Parathyroid adenoma (tissue), 2 donors: ENCODE data around the gene PIP5K1C.

Experiments used
- H2AFZ ChIP-seq: fragments of 300-600 bp; sonication (generic); one replicate; pipeline ENCODE4 v1.7.0; 2017; ENCODE audit warnings: antibody characterized with exemption, mild to moderate bottlenecking
- H3K27ac ChIP-seq: fragments of 300-600 bp; sonication (generic); one replicate; pipeline ENCODE4 v1.7.0; 2017
- H3K27me3 ChIP-seq: fragments of 300-600 bp; sonication (generic); one replicate; pipeline ENCODE4 v1.7.0; 2017; ENCODE audit warnings: low read length; ENCODE audit not compliant: control insufficient read depth, insufficient read depth
- H3K36me3 ChIP-seq: fragments of 300-600 bp; sonication (generic); one replicate; pipeline ENCODE4 v1.7.0; 2017; ENCODE audit warnings: low read length; ENCODE audit not compliant: control insufficient read depth, insufficient read depth
- H3K4me1 ChIP-seq: fragments of 300-600 bp; sonication (generic); one replicate; pipeline ENCODE4 v1.7.0; 2017; ENCODE audit warnings: control low read depth
- H3K4me2 ChIP-seq: fragments of 300-600 bp; sonication (generic); one replicate; pipeline ENCODE4 v1.7.0; 2017; ENCODE audit warnings: low read length
- H3K4me3 ChIP-seq: fragments of 300-600 bp; sonication (generic); one replicate; pipeline ENCODE4 v1.7.0; 2017; ENCODE audit warnings: low read depth, low read length
- H3K79me2 ChIP-seq: fragments of 300-600 bp; sonication (generic); one replicate; pipeline ENCODE4 v1.7.0; 2017; ENCODE audit warnings: control low read depth
- H3K9ac ChIP-seq: fragments of 300-600 bp; sonication (generic); one replicate; pipeline ENCODE4 v1.7.0; 2017; ENCODE audit warnings: mild to moderate bottlenecking
- H3K9me3 ChIP-seq: fragments of 300-600 bp; sonication (generic); one replicate; pipeline ENCODE4 v1.7.0; 2017; ENCODE audit warnings: low read length; ENCODE audit not compliant: control insufficient read depth
- CTCF ChIP-seq: fragments of 300-600 bp; sonication (generic); IDR thresholded peaks from one replicate; pipeline ENCODE4 v1.7.0; 2017; ENCODE audit warnings: antibody characterized with exemption, mild to moderate bottlenecking
- donor health status: primary hyperparathyroidism.

Gene PIP5K1C

GRCh38 chr19:3612901-3613741, 87.1 kb downstream of the PIP5K1C start:
- H3K9ac ChIP-seq, result no peak overlapping the region
- no peak overlapping the region for H3K4me3 ChIP-seq
- H3K36me3 ChIP-seq, result no peaks in the 10 kb centered on the region
- H3K27me3 ChIP-seq, result no peaks in the 10 kb centered on the region
- H3K27ac ChIP-seq, result no peak overlapping the region
- H2AFZ ChIP-seq, result no peak overlapping the region
- no peak for TF ChIP-seq CTCF
- no peak overlapping the region for H3K4me2 ChIP-seq
- no peaks in the 10 kb centered on the region for H3K9me3 ChIP-seq
- H3K4me1 ChIP-seq, result peaks cover under 1% of the 10 kb centered on the region
- H3K79me2 ChIP-seq, result no peaks in the 10 kb centered on the region

GRCh38 chr19:3612330-3612729, 87.9 kb downstream of the PIP5K1C start:
- no peak for TF ChIP-seq CTCF
- Histone ChIP-seq H3K36me3 (no peaks in the 10 kb centered on the region), H3K9me3 (no peaks in the 10 kb centered on the region), H3K27me3 (no peaks in the 10 kb centered on the region), H3K4me2 (no peak overlapping the region), H3K79me2 (no peaks in the 10 kb centered on the region), H3K9ac (no peak overlapping the region), H3K4me1 (peaks cover 3% of the 10 kb centered on the region), H3K27ac (no peak overlapping the region), H2AFZ (no peak overlapping the region), H3K4me3 (no peak overlapping the region)

- Histone ChIP-seq H3K4me3 (no peak overlapping the region), H3K27ac (no peak overlapping the region), H3K79me2 (no peaks in the 10 kb centered on the region), H3K9ac (no peak overlapping the region), H3K4me1 (peaks cover 3% of the 10 kb centered on the region), H3K27me3 (no peaks in the 10 kb centered on the region), H3K9me3 (no peaks in the 10 kb centered on the region), H3K4me2 (no peak overlapping the region), H3K36me3 (no peaks in the 10 kb centered on the region), H2AFZ (no peak overlapping the region)
- TF ChIP-seq CTCF, result no peak
Observed at GRCh38 chr19:3611841-3612240, 88.4 kb downstream of the PIP5K1C start.

- TF ChIP-seq CTCF, result no peak
- no peak overlapping the region for H3K4me2 ChIP-seq
- H3K27ac ChIP-seq, result no peak overlapping the region
- peaks cover 3% of the 10 kb centered on the region for H3K4me1 ChIP-seq
- H2AFZ ChIP-seq, result no peak overlapping the region
- H3K27me3 ChIP-seq, result no peaks in the 10 kb centered on the region
- H3K36me3 ChIP-seq, result no peaks in the 10 kb centered on the region
- no peaks in the 10 kb centered on the region for H3K79me2 ChIP-seq
- H3K9ac ChIP-seq, result no peak overlapping the region
- H3K9me3 ChIP-seq, result no peaks in the 10 kb centered on the region
- no peak overlapping the region for H3K4me3 ChIP-seq
Observed at GRCh38 chr19:3610745-3611717, 89.2 kb downstream of the PIP5K1C start.
